SKM-1 (cell line): ENCODE measurements around the gene RGL2.
"Not testable (repeated sequence)": the region's sequence is repeated elsewhere in the genome, so short reads cannot be mapped to it uniquely, and the experiment has no call there.

Experiments
- DNase-seq: peaks from one replicate; lab custom pipeline; 2025; ENCODE audit not compliant: unreplicated experiment; lab: John Stamatoyannopoulos, UW

The RGL2 gene

GRCh38 chr6:33298773-33299236 lies at the start of gene RGL2:
RGL2 (minus strand) TSS chr6:33298942; CDS start chr6:33298610, 332 bp downstream.
- DNase-seq: peak; percentile 43

- no peak for DNase-seq
Observed at GRCh38 chr6:33347816-33348215, 49.1 kb upstream of the RGL2 start.

- not testable (repeated sequence) for DNase-seq
Observed at GRCh38 chr6:33346972-33347371, 48.2 kb upstream of the RGL2 start.

- peak; percentile 34 for DNase-seq
Observed at GRCh38 chr6:33344701-33345697, 46.3 kb upstream of the RGL2 start.

- DNase-seq: no peak
Observed at GRCh38 chr6:33343953-33344611, 45.3 kb upstream of the RGL2 start.

- not testable (repeated sequence) for DNase-seq
Observed at GRCh38 chr6:33343606-33343952, 44.8 kb upstream of the RGL2 start.

GRCh38 chr6:33339193-33339592 lies 40.5 kb upstream of the RGL2 start:
- DNase-seq: no peak

DNA sequence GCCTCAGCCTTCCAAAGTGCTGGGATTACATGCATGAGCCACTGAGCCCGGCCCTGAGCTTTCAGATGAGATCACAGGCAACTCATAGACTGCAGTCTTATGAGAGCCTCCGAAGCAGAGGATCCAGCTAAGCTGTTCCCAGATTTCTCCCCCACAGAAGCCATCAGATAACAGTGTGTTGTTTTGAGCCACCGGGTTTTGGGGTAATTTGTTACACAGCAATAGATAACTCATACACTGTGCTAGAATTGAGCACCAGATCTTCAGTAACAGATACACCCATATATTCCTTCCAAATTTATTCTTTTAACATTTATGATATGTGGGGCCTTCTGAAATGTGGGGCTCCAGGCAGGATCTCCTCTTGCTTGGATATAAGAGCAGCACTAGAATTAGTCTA lies 37.8 kb upstream of the RGL2 start:
- no peak for DNase-seq

DNA sequence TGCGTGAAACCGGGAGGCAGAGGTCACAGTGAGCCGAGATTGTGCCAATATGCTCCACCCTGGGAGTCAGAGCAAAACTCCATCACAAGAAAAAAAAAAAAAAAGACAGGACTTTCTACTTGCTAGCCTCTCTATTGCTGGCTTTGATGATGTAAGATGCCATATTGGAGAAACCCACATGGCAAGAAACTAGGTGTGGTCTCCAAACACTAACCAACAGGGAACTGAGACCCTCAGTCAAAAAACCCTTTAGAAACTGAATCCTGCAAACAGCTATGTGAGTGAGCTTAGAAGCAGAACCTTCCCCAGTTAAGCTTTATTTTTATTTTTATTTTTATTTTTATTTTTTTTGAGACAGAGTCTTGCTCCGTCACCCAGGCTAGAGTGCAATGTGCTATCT lies 37.2 kb upstream of the RGL2 start:
- DNase-seq: no peak

GRCh38 chr6:33333666-33334065 lies 34.9 kb upstream of the RGL2 start:
- DNase-seq: no peak

- DNase-seq: no peak
Observed at GRCh38 chr6:33330736-33331135, 32.0 kb upstream of the RGL2 start.

DNA sequence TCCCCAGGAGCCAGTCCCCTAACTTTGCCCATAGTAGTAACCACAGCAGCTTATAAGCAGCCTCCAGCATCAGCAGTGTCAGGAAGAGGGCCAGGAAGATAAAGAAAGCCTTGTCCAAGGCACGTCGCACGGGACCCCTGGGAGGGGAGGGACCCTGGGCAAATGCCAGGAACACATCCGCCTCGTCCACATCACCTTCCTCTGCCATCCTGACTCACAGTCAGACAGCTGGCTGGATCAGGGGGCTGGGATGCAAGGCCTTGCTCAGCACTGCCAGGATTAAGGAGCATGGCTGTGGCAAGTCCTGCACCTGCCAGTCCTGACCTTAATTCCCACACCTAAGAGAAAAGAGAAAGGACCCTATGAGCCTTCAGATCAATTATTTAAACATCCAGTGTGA lies 30.3 kb upstream of the RGL2 start:
- DNase-seq: no peak

GRCh38 chr6:33324125-33324524 lies 25.4 kb upstream of the RGL2 start:
- peak; percentile 22 for DNase-seq

DNA sequence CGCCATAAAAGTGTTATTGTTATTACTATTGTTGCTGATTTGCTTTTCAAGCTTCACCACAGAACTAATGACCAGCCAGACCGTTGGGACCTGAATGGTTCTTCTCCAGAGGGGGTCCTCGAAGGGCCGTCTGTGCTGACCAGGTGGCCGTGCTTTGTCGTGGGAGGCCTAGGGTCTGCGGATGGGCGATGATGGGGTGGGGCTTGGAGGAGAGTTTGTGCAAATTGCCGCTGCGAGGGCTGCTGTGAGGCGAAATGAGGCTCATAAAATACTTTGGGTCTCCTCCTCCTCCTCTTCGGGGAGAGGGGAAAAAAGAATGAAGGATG lies 24.8 kb upstream of the RGL2 start:
- DNase-seq: no peak

GRCh38 chr6:33321227-33321626 lies 22.5 kb upstream of the RGL2 start:
- no peak for DNase-seq

DNA sequence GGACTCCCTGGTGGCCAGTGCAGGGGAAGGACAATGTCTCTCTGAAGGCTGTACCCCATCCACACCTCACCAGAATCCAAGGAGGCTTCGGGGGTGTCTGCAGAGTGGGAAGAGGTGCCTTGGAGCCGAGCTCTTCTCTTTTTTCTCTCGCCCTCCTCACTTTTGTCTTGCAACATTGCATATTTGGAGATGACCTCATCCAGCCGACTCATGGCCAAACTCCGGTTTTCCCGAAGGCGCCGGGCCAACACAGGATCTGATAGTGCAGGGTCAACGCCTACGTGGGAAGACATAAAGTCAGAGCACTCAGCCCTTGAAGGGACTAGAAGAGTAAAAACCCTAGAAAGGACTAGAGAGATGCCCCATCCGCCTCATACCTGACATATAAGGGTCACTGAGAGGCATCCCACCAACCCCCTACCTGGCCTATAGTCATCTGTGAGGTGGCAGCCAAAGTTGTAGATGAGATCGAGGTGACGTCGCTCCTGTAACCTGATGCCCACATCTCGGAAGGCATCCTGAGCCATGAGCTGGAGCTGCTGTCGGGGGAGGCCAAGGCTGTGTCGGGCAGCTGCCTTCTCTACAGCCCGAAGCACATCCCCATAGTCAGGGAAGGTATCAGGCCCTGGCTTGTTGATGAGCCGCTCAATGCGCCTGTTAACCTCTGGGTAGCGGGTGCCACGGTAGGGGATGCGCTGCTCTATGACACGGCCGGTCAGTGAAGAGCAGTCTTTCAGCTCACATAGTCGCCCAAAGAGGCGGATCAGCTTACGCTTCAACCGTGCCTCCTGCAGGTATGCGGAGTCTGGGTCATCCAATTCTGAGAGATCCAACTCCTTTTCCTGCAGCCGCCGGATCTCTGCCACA lies 21.8 kb upstream of the RGL2 start:
- no peak for DNase-seq

DNA sequence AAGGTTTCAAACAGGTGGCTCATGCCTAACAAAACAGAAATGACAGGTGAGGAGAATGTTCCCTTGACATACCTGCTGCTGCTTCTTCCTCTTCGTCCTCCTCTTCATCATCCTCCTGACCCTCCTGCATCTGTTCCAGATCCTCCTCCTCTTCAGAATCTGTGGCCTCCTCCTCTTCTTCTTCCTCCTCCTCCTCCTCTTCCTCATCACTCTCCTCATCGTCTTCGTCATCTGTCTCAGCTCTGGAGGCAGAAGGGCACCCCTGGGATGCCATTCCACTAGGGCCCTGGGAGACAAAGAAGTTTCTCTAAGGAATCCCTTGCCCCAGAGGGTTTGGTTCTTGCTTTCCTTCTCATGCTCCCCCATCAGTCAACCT lies 21.2 kb upstream of the RGL2 start:
- no peak for DNase-seq

GRCh38 chr6:33318426-33319073 lies 19.8 kb upstream of the RGL2 start:
- no peak for DNase-seq

GRCh38 chr6:33317669-33318425 lies 19.1 kb upstream of the RGL2 start, which contains the start of gene ZBTB22:
ZBTB22 (minus strand) TSS chr6:33317744; CDS start chr6:33316916, 828 bp downstream.
- DNase-seq: peak; percentile 94

- peak; percentile 41 for DNase-seq
Observed at GRCh38 chr6:33317419-33317668, 18.6 kb upstream of the RGL2 start.
